NCI-H146 treated with DMSO at 0.1 percent for 48 hours (cell line): Measurements from ENCODE around the gene GTPBP6.
"Not testable (repeated sequence)": the region's sequence is repeated elsewhere in the genome, so short reads cannot be mapped to it uniquely, and the experiment has no call there.

Experiments
- DNase-seq: peaks from one replicate; lab custom pipeline; 2025; ENCODE audit not compliant: unreplicated experiment; lab: John Stamatoyannopoulos, UW

GTPBP6 gene

DNA sequence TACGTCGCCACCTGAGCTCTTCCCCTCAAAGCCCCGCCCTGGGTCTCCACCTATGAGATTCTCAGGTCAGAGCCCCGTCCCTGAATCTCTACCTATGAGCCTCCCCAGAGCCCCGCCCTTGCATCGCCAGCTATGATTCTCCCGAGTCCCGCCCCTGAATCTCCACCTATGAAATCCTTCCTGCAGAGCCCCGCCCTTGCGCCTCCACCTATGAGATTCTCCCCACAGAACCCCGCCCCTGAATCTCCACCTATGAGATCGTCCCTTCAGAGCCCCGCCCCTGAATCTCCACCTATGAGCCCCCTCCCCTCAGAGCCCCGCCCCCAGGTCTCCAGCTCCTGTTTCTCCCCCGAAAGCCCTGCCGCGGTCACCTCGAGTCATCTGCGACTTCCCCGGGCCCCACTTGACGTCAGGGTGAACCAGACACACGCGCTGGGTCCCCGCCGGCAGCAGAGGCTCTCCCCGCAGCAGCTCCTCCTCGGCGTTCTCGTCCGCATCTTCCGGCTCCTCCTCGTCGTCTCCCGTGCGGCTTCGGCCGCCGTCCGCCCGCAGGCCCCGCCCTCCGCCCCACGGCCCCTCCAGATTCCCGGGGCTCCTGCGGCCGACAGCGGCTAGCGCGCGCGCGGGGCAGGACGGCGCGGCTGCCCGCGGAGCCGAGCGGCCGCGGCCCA, 393 bp downstream of the GTPBP6 start:
- DNase-seq: no peak

GRCh38 chrX:317424-318067, 1.1 kb downstream of the GTPBP6 start:
- no peak for DNase-seq

DNA sequence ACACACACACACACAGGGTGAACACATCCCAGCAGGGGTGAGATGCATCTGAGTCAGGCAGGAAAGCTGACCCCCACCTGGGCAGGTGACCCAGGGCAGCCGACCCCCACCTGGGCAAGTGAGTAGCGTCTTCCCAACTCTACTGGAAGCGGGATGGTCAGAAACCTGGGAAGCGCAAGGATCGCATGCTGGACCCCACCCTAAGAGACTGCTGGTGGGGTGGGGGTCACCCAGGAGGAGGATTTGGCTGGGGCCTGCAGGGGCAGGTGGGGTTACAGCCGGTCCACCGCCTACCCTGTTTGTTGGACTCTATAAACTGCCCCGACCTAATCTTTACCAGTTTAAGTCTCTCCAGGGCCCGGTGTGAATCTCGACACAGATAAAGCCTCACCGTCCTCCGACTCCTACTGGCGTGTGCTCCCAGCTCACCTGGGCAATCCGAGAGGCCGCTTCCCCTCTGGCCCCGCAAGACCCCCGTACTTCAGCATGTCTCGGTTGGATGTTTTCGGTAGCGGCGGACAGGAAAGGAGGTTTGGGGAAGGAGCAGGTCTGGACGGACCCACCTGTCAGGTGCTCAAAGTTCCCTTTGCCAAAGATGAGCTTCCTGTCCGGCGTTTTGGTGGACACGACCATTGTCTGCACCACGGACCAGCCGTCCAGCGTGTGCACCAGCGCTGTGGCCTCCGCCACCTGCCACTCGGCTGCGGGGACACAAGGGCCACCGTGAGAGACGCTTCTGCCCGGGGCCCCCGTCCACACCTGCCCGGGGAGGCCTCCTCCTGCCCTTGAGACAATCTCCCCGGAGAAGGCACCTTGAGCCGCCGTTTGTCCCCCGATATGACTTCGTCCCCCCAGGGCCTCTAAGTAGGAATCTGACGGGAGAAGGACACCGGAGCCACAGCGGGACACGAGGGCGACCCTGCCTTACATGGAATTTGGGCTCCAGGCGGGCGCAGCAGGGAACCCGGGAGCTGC, 2.0 kb downstream of the GTPBP6 start:
- DNase-seq: no peak

GRCh38 chrX:314781-315595, 3.6 kb downstream of the GTPBP6 start:
- DNase-seq: no peak

- no peak for DNase-seq
Measured at GRCh38 chrX:314049-314448, 4.5 kb downstream of the GTPBP6 start.

DNA sequence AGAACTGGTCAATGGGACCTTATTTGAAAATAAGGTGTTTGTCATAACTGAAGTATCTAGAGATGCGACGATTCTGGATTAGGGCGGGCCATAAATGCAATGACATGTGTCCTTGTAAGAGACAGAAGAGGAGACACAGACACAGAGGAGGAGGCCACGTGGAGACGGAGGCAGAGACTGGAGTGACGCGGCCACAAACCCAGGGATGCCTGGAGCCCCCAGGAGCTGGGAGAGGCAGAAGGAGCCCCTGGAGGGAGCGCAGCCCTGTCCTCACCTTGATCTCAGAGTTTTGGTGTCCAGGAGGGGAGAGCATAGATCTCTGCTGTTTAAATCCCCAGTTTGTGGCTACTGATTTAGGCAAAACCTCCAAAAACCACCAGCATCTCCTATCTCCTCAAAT, 5.0 kb downstream of the GTPBP6 start:
- DNase-seq: no peak

DNA sequence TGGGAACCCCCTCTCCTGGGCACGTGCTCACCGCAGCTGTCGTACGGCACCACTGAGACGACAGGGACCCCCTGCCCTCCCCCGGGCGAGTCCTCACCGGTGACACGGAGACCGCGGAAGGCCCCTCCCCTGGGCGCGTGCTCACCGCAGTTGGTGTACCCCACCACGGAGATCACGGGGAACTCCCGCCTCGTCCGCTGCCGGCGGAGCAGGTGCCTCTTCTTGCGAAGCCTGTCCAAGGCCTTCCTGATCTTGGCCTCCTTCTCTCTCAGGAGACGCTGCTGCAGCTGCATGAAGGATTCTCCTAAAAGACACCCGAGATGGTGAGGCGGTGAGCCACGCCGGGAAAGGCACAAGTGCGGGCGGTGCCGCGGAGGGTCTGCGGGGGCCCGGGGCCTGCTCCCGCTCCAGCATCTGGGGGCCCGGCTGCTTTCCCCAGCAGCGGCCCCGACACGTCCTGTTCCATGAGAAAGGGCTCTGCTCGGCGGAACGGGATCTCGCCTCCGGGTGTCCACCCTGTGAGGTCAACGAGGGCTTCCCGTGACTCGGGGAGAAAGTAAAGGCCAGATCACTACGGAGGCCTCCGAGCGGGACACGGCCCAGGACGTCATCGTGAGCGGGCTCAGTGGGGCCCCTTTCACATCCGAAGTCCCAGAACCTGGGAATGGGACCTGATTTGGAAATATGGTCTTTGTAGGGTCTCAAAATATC, 5.8 kb downstream of the GTPBP6 start:
- no peak for DNase-seq

GRCh38 chrX:311156-312129, 7.2 kb downstream of the GTPBP6 start:
- no peak for DNase-seq

GRCh38 chrX:310621-311155, 7.9 kb downstream of the GTPBP6 start:
- DNase-seq: no peak

DNA sequence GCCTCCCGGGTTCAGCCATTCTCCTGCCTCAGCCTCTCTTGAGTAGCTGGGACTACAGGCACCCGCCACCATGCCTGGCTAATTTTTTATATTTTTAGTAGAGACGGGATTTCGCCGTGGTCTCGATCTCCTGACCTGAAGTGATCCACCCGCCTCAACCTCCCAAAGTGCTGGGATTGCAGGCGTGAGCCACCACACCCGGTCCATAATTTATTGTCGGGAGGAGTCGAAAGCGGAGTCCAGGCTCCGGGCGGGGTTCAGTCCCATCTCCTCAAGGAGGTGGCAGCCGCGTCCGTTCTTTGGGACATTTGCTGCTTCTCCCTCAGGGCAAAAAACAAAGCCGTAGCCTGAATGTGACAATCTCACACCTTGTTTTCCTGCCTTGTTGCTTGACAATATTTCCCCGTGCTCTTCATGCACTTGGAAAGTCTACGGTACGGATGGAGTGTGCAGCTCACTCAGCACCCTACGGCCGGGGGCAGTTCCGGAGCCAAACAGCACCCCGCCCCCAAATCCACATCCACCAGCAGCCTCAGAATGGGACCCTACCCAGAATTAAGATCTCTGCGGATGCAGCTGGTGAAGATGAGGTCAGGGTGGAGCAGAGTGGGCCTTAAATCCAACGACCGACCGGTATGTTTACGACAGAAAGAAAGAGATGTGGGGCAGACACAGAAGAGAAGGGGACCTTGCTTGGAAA, 9.6 kb downstream of the GTPBP6 start:
- no peak for DNase-seq

DNA sequence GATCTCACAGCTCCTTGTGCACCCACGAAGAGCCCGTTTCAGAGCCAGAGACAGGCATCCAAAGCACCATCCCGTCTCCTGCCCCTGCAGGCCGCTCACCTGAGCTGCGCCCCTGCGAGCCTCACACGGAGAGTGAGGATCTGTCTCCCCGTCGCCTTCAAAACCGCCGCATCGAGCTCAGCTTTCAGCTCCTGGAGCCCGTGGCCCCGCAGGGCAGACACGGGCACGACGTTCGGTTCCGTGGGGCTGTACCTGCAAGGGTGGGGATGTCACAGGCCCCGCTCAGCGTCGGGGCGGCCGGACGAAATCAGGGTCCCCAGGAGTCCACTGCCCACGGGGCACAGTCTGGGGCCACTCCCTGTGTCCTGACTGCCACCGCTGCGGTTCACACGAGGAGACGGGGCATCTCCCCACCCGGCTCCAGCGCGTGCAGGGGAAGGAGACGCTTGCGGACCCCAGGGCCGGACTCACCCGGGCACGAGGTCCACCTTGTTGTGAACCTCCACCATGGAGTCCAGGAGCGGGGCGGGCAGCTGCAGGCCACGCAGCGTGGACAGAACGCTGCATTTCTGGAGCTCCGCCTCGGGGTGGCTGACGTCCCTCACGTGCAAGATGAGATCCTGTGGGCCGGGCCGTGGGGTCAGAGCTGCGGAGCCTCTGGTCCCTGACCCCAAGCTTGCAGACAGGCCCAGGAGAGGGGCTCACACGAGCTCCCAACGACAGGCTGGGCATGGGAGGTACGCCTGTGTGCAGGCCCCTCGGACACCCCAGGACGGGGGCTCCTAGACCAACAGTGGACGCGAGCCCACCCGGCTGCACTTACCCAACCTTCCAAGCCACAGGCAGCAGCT, 11.1 kb downstream of the GTPBP6 start:
- DNase-seq: no peak

DNA sequence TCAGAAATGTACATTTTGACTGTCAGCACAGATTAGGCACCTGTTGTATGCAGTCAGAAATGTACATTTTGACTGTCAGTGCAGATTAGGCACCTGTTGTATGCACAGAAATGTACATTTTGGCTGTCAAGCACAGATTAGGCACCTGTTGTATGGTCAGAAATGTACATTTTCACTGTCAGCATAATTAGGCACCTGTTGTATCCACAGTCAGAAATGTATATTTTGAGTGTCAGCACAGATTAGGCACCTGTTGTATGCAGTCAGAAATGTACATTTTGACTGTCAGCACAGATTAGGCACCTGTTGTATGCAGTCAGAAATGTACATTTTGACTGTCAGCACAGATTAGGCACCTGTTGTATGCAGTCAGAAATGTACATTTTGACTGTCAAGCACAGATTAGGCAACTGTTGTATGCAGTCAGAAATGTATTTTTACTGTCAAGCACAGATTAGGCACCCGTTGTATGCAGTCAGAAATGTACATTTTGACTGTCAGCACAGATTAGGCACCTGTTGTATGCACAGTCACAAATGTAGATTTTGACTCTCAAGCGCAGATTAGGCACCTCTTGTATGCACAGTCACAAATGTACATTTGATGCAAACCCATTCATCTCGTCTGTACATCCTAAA, 11.9 kb downstream of the GTPBP6 start:
- DNase-seq: not testable (repeated sequence)

- DNase-seq: not testable (repeated sequence)
Measured at GRCh38 chrX:305781-306613, 12.6 kb downstream of the GTPBP6 start.

- no peak for DNase-seq
Measured at GRCh38 chrX:302975-303374, 15.6 kb downstream of the GTPBP6 start.

DNA sequence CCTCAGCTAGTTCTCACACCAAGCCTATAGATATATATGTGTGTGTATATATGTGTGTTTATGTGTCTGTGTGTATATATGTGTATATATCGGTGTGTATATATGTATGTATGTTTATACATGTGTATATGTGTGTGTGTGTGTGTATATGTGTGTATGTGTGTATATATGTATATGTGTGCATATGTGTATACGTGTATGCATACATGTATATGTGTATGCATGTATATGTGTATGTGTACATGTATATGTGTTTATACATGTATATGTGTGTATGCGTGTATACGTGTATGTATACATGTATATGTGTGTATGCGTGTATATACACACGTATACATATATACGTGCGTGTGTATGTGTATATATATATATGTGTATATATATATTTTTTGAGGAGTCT, 18.3 kb downstream of the GTPBP6 start:
- no peak for DNase-seq

DNA sequence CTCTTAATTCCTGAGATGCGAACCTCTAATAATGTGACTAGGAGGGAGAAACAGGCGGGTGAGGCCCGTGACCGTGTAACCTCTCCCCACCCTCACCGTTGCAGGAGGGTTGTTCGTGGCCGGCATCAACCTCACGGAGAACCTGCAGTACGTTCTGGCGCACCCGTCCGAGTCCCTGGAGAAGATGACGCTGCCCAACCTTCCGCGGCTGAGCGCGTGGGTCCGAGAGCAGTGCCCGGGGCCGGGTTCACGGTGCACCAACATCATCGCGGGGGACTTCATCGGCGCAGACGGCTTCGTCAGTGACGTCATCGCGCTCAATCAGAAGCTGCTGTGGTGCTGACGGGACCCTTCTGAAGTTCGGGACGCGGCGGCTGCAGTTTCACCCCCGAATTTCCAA, 19.6 kb downstream of the GTPBP6 start:
- DNase-seq: no peak
